GM21423 (cell line): ENCODE measurements around the gene PRKD2.
"Not testable (repeated sequence)": the region's sequence is repeated elsewhere in the genome, so short reads cannot be mapped to it uniquely, and the experiment has no call there.

Source experiments
- ATAC-seq: cut with Tn5 transposase; IDR thresholded peaks from one replicate; pipeline ENCODE4 v1.9.1; 2021; ENCODE audit warnings: mild to moderate bottlenecking, moderate library complexity; ENCODE audit not compliant: unreplicated experiment

The PRKD2 gene

DNA sequence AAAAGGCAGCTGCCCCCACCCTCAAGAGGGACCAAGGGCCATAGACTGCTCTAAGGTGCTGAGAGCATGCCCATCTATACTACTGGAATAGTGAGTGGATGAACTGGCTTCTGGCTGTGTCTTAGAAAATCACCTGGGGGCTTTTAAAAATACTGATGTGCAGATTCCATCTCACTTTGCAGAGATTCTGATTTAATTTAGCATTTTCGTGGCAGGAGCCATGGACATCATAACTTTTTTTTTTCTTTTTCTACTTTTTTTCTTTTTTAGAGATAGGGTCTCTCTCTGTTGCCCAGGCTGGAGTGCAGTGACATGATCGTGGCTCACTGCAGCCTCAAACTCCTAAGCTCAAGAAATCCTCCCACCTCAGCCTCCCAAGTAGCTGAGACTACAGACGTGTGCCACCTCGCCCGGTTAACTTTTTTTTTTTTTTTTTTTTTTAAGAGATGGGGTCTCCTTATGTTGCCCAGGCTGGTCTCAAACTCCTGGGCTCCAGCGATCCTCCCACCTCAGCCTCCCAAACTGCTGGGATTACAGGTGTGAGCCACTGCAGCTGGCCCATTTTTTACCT lies 4.1 kb downstream of the PRKD2 start:
- not testable (repeated sequence) for ATAC-seq

DNA sequence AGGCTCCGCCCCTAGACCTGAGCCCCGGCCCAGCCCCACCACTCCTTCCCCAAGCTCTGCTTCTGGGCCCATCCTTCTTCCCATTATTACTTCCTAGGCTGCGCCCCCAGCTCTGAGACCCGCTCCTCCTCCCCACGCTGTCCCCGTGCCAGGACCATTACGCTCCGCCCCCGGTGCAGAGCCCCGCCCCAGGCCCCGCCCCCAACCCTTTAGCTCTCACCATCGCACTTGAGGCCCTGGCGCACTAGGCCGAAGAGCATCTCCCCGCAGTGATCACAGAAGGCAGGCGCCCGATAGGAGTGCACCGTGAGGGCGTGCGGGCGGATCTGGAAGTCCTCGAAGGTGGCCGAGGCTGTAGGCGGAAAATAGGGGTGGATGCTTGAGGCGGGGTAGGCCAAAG lies 6.2 kb downstream of the PRKD2 start:
- ATAC-seq, result no peak

DNA sequence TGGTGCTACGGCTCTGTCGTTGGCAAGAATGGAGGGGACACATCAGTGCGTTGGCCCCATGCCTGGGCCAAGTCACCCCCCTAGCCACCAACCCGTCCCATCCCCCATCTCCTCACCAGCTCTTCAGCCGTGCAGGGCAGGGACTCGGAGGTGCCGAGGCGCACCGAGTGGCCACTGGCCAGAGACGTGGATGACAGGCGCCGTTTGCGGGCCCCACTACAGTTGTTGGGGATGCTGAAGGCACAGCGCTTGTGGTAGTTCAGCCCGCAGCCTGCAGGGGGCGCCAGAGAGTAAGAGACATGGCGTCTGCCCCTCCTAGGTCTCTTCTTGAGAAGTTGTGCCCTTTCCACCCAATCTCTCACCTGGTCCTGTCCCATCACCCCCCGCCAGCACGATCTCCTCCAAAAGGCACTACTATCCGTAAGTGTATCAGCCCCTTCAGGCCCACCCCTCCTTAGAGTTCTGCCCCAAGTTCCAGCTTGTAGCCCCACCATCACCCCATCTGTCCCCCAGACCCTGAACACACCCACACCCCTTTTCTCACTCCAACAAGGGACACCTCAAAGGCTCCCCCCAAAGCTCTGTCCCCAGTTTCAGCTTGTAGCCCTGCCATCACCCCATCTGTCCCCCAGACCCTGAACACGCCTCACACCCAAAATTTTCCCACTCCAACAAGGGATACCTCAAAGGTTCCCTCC lies 12.4 kb downstream of the PRKD2 start:
- no peak for ATAC-seq

DNA sequence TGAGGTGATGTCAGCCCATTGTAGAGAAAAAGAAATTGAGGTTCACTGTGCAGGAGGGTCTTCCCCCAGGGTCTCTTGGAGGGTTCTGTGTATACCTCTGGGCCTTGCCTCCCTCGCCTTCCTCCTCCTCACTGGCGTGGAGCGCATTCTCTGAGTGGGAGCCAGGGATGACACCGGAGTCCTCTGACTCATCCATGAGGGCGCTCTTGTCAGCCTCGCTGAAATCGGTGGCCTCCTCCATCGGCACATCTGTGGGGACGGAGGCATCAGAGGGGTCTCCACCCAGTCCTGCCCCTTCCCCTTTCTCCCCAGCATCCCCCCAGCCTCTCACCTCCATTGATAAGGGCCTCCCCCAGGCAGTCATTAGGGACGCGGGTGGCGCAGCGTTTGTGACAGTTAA lies 16.2 kb downstream of the PRKD2 start:
- ATAC-seq, result no peak

DNA sequence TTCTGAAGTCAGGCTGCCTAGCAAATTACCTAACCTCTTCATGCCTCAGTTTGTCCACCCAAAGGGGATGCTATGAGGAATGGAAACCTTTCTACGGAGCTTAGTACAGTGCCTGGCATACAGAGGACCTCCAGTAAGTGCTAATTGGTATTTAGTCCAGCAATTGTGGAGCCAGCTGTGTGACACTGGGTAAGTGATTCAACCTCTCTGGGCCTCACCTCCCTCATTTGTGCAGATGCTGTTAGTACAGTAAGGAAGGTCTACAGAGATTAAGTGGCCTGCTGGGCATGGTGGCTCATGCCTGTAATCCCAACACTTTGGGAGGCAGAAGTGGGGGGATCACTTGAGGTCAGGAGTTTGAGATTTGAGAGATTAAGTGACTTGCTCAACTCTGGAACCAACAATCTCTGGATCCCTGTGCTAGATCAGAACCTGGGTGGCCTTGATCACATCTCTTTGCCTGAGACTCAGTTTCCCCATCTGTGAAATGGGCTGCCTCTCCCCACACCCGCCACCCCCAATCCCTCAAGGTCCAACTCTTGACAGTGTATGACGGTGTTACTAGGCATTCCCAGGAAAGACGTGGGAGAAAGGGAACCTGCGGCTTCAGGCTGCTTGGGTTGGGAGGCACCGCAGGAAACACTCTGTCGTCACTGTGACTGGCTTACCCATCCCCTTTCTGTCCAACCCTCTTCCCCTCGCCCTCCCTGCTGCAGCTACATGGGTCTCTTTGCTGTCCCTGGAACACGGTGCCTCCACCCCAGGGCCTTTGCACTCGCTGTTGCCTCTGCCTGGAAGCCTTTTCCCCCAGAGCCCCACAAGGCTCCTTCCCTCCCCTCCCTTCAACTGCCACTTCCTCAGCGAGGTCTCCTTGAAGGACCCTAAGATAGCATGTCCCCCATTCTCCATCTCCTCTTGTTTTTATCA lies 18.3 kb downstream of the PRKD2 start:
- ATAC-seq, result no peak

DNA sequence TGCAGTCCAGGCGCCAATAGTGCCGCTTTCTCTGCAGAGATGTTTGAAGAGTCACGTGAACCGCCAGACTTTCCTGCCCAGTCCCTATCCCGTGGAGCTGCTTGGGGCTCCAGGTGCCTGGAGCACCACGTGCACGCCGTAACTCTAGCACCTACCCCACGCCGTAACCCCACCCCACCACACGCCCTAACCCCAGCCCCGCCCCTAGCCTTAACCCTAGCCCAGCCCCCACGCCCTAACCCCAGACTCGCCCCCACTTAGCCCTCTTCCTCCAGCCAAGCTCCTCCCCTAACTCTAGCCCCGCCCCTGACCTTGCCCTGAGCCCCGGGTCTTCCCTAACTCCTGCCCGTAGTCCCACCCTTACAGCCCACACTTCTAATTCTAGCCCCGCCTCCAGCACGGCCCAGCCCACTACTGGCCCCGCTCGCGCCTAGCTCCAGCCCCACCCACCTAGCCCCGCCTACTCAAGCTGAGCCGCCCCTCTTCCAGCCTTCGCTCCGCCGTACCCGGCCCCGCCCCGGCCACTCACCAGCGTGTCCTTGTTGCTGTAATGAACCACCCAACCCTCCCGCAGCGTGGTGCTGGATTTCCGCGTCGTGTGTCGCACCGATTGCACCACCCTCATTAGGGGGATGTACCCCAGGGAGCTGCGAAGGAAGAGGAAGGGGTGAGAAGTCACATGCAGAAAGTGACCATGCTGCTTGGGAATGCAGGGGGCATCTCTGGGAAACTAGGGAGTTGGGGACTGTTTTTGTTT lies 19.5 kb downstream of the PRKD2 start:
- ATAC-seq, result no peak

DNA sequence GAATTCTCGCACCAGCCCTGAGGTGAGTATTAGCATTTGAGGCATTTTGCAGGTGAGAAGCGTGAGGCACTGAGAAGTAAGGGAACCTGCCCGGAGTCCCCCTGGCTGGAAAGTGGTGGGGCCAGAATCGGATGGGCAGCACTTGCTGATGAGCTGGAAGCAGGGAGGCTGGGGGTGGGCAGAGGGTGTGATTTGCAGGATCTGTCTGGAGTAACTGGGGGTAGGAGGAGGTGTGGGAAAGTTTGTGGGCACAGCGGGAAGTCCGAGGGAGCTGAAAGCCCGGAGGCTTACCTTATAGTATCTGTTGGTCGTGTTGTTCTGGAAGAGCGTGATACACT lies 20.1 kb downstream of the PRKD2 start:
- ATAC-seq, result no peak

DNA sequence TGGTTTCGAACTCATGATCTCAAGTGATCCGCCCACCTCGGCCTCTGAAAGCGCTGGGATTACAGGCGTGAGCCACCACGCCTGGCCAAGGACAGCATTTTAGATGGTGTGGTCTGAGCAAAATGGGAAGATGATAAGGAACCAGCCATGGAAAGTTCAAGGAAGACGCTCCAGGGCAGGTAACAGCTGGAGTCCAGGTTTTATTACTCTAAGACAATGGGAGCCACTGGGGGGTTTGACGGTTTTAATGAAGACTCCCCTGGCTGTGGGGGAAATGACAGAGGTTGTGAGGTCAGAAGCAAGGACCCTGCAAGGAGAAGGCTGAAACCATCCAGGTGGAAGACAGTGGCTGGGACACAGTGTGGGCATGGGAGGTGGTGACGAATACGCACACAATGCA lies 20.9 kb downstream of the PRKD2 start:
- ATAC-seq, result no peak

DNA sequence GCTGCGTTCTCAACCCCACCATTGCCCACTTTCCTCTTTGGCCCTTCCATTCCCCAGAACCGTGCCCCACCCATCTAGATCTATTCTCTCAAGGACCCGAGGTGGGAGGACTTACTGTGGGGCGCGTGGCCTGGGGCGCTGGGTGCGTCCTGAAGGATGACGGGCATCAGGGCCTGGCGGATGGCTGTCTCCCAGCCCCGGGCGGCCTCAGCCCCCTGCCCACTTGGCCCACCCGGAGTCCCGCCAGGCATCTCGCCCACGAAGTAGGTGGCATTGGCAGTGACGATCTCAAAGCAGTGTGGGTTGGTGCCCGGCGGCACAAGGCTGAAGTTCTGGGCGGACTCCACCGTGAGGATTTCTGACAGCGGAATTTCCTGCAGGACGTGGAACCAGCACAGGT lies 23.2 kb downstream of the PRKD2 start:
- no peak for ATAC-seq

DNA sequence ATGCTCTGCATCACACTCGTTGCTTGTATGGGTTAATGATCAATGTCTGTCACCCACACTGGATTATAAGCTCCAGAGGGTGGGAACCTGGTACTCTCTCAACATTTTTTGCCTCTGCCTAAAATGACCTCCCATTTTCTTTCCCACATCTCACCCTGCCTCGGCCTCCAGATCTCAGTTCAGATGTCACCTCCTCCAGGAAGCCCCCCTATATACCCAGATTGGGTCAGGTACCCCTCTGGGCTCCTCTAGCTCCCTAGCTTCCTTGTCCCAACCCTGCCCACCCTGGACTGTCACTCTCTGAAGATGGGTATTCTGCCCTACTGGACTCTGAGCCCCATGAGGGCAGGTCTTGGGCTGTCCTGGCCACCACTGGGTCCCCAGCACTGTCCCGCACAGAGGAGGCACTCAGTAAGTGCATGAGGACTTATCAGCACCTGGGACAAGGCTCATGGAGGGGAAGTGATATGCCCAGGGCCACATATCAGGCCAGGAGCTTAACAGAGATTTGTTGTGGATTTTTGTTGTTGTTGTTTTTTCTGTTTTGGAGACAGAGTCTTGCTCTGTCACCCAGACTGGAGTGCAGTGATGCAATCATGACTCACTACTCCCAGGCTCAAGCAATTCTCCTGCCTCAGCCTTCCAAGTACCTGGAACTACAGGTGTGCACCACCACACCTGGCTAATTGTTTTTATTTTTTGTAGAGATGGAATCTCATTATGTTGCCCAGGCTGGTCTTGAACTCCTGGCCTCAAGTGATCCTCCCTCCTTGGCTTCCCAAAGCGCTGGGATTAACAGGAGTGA lies 23.8 kb downstream of the PRKD2 start:
- ATAC-seq, result no peak

DNA sequence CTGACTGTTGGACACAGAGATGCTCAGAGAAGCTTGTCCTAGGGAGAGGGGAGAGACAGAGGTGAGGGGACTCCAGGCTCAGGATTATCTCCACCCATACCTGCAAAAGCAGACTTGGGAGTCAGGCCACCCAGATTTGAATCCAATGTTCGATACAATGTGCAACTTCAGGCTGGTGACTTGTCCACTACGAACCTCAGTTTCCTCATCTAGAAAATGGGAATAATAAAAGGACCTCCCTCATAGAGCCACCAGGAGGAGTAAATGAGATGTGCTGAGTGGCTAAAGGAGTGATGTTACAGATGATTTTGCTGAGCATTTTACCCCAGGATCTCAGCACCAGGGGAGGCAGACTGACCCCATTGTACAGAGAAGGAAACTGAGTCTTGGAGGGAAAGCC lies 25.0 kb downstream of the PRKD2 start:
- ATAC-seq, result no peak

DNA sequence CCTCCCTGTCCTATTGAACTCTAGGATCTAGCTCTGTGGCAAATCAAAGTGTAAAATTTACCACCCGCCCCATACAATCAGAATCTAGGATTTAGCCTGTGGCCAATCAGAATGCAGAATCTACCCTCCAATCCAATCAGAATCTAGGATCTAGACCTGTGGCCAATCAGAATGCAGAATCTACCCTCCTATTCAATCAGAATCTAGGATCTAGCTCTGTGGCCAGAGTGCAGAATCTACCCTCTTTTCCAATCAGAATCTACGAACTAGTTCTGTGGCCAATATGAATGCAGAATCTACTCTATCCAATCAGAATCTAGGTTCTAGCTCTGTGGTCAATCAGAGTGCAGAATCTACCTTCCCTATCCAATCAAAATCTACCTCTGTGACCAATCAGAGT lies 25.8 kb downstream of the PRKD2 start:
- ATAC-seq, result no peak

DNA sequence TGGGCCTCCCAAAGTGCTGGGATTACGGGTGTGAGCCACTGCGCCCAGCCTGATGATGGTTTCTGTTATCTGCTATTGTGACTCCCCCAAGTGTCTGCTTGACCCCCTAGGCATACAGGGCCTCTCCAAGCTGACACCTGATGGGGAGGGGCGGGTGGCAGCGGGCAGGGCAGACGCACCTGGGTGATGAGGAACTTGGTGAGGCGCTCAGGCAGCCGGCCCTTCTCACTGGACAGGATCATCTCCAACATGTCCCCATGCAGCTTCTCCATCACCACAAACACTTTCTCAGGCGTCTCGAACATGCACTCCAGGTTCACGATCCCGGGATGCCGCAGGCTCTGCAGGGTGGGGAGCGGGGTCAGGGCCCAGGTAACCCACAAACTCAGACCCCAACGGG lies 27.6 kb downstream of the PRKD2 start:
- no peak for ATAC-seq

DNA sequence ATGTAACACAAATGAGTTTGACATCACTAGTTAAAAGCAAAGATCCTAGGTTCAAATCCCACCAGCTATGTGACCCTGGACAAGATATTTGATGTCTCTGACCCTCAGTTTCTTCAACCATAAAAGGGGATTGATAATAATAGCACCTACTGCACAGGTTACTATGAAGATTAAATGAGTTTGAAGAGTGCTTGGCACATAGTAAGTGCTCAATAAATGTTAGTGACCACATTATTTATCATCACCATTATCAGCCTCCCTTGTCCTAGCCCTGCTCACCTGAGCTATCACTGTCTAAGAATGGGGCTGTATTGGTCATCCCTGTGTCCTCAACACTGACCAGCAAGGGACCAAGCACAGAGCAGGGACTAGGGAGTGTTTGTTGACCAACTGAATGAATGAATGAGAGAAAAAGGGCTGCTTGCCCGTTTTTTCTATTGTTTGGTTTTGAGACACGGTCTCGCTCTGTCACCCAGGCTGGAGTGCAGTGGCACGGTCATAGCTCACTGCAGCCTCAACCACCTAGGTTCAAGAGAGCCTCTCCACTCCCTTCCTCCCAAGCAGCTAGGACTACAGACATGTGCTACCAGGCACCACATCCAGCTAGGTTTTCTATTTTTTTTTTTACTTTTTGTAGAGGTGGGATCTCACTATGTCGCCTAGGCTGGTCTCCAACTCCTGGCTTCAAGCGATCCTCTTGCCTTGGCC lies 29.3 kb downstream of the PRKD2 start:
- ATAC-seq, result no peak

DNA sequence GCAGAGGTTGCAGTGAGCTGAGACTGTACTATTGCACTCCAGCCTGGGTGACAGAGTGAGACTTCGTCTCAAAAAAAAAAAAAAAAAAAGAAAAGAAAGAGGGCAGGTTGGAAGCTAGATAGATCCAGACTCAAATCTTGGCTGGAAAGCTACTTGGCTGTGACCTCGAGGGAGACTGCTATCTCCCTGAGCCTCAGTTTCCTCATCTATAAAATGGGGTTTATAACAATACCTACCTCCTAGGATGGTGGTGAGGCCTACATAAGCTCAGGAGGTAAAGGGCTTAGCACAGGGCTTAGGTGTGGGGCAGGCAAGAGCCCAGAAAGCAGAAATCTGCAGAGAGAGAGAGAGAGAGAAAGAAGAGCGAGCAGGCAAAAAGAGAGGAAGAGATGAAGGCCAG lies 31.7 kb downstream of the PRKD2 start:
- no peak for ATAC-seq

DNA sequence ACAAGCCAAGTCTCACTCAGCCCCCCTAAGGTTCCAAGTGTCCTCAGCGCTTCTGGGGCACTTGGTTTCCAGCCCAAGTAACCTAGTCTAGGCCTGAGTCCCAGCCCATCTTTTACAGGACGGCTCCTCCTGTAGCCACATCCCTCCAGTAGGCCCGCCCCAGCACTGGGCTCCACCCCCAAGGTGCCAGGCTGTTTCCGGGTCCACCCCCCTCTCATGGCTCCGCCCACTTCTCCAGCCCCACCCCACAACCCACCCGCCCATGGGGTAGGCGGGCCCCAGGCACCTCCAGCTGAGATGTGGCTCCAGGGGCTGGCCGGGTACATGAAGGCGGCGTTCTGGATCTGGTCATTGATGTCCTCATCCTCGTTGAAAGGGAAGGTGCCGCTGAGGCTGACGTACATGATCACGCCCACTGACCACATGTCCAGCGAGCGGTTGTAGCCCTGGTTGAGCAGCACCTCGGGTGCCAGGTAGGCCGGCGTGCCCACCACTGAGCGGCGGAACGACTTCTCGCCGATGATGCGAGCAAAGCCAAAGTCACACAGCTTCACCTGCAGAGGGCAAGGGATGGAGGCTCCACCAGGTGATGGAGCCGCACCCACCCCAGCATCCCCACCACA lies 38.7 kb downstream of the PRKD2 start:
- no peak for ATAC-seq

DNA sequence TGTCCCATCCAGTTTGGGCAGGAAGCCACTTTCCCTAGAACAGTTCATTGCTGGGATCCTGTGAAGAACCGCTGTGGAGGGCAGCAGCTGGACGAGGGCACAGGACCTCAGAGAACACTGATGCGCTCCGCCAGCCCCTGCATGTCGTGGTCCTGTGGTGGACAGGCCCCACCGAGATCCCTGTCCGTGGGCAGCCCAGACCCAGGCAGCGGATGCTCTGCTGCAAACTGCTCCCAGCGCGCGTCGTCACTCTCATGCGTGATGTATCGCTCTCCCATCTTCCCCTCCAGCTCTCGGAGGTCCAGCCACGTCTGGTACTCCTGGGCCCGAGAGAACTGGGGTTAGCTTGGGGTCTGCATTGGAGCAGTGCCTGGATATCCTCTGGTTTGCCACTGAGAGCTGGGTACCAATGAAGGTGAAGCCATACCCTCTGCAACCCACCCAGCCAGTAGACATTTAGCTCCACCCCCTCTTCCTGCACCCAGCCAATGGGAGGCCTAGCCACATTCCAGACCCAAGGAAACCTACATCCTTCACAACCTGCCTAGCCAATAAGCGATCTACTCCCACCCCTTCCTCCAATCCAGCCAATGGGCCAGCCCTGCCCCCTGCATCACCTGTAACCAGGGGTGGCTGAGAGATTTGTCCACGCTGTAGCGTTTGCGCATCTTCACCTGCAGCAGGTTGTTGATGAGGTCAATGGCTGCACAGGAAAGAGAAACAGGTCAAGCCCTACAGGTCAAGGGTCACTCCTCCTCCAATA lies 42.3 kb downstream of the PRKD2 start:
- no peak for ATAC-seq

DNA sequence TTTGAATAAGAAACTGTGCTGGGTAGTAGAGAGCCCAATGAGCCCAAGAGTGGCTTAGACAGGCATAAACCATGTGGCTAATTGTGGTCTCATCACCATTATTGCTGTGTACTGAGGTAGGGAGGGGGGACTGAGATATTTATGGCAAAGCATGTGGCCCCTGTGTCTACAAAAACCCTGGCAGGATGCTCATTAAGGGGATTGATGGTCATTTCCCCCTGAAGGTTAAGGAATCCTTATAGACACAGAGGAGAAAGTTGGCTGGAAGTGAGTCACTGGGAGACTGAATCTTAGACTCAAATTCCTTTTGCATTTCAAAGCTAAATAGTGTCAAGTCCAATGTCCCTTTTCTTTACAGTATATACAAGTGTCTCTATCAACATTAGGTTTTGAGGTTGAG lies 46.1 kb downstream of the PRKD2 start:
- no peak for ATAC-seq

DNA sequence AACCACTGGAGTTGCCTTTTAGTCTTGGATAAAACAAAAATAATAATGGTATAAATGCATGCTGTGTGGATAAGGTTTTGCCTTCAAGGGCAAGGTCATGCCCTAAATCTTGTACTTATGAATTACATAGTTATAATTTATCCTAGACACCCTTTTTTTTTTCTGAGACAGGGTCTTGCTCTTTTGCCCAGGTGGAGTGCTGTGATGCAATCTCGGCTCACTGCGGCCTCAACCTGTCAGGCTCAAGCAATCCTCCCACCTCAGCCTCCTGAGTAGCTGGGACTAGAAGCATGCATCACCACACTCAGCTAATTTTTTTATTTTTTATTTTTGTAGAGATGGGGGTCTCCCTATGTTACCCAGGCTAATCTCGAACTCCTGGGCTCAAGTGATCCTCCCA lies 48.3 kb downstream of the PRKD2 start:
- no peak for ATAC-seq
